Keratinocyte (primary cell): ENCODE measurements around the gene NLK. TPM values are rescaled to one million over a fixed set of nuclear protein-coding genes. Genes with fewer than 3 reads are reported as not detected.

Source experiments
- DNase-seq: peaks from one replicate; pipeline ENCODE4 v3.0.0-alpha.2; 2011; ENCODE audit warnings: low read depth, missing footprints, low spot score
- FAIRE-seq: peaks from 2 replicates; lab custom pipeline; 2011; peaks lifted over from hg19 to GRCh38; lab: Jason Lieb, UNC
- H2AFZ ChIP-seq: 2 replicates; pipeline ENCODE4 v1.6.0; 2012; ENCODE audit warnings: low read length, control low read depth, inconsistent platforms; ENCODE audit not compliant: control insufficient read depth
- H3K27ac ChIP-seq: 2 replicates; pipeline ENCODE4 v1.5.1; 2011; ENCODE audit warnings: low read length; ENCODE audit not compliant: control insufficient read depth, insufficient read depth
- H3K27me3 ChIP-seq: 3 replicates; pipeline ENCODE4 v1.6.0; 2011; ENCODE audit warnings: low read length; ENCODE audit not compliant: control insufficient read depth, insufficient read depth; ENCODE audit errors: extremely low read depth
- H3K36me3 ChIP-seq, 2 experiments: 2 replicates in 1 of 2; 3 replicates in 1 of 2; pipeline ENCODE4 v1.5.1; 2011; ENCODE audit warnings: low read length in 2 of 2, mild to moderate bottlenecking in 1 of 2; ENCODE audit not compliant: control insufficient read depth in 2 of 2, insufficient read depth in 2 of 2; ENCODE audit errors: extremely low read depth in 1 of 2
- H3K4me1 ChIP-seq: 3 replicates; pipeline ENCODE4 v1.5.1; 2011; ENCODE audit warnings: low read length; ENCODE audit not compliant: control insufficient read depth, insufficient read depth; ENCODE audit errors: extremely low read depth
- H3K4me2 ChIP-seq: 3 replicates; pipeline ENCODE4 v1.6.0; 2011; ENCODE audit warnings: low read depth, low read length; ENCODE audit not compliant: control insufficient read depth, insufficient read depth; ENCODE audit errors: extremely low read depth
- H3K4me3 ChIP-seq, 3 experiments: fragments of 200-600 bp in 1 of 3; sonication (generic) in 1 of 3; 2 replicates in 2 of 3; 3 replicates in 1 of 3; pipeline ENCODE4 v1.5.1; 2011 to 2016; ENCODE audit warnings: low read length in 3 of 3, mild to moderate bottlenecking in 3 of 3, control low read depth in 2 of 3, inconsistent platforms in 1 of 3, low read depth in 1 of 3, mixed read lengths in 1 of 3, mixed run types in 1 of 3, moderate library complexity in 1 of 3; ENCODE audit not compliant: control insufficient read depth in 2 of 3, insufficient read depth in 2 of 3; ENCODE audit errors: extremely low read depth in 1 of 3
- H3K79me2 ChIP-seq: 2 replicates; pipeline ENCODE4 v1.6.0; 2012; ENCODE audit warnings: low read length; ENCODE audit not compliant: control insufficient read depth, insufficient read depth
- H3K9ac ChIP-seq: 3 replicates; pipeline ENCODE4 v1.6.0; 2011; ENCODE audit warnings: low read length; ENCODE audit not compliant: control insufficient read depth, insufficient read depth; ENCODE audit errors: extremely low read depth
- H3K9me1 ChIP-seq: 3 replicates; pipeline ENCODE4 v1.6.0; 2011; ENCODE audit warnings: low read length; ENCODE audit not compliant: control insufficient read depth, insufficient read depth; ENCODE audit errors: extremely low read depth
- H3K9me3 ChIP-seq: 2 replicates; pipeline ENCODE4 v1.5.1; 2012; ENCODE audit warnings: low read depth, low read length; ENCODE audit not compliant: control insufficient read depth
- H4K20me1 ChIP-seq: 3 replicates; pipeline ENCODE4 v1.6.0; 2011; ENCODE audit warnings: low read length; ENCODE audit not compliant: control insufficient read depth, insufficient read depth; ENCODE audit errors: extremely low read depth
- EZH2 ChIP-seq: IDR thresholded peaks from one replicate; pipeline ENCODE4 v1.6.1; 2012; ENCODE audit warnings: inconsistent platforms, mild to moderate bottlenecking, low read length, moderate library complexity
- dilution Hi-C: fragments of 300-500 bp; cut with MboI; formaldehyde crosslinking; loops from one replicate; pipeline ENCODE4 v1.7.0; 2020; ENCODE audit warnings: low sequenced_read_pairs; ENCODE audit not compliant: extremely low pct_ligation_motif_present
- polyA plus RNA-seq, 5 experiments: library from polyadenylated mRNA; depleted of rRNA in 3 of 5; stranded (reverse) in 3 of 5; stranded (forward) in 1 of 5; unstranded in 1 of 5; fragments of >200 nt; gene quantifications; 1 replicate in 1 of 5; 2 replicates in 3 of 5; 3 replicates in 1 of 5; pipeline versions ENCODE4 v1.2.1 to v1.2.3, GENCODE V29; 2011 to 2012; ENCODE audit warnings: missing spikeins in 2 of 5, low read depth in 1 of 5, low replicate concordance in 1 of 5
- TF ChIP-seq, protein P1 (sequence below), 3 experiments: IDR thresholded peaks in 1 of 3; conservative IDR thresholded peaks in 1 of 3; optimal IDR thresholded peaks in 1 of 3; 2 replicates in 2 of 3; 3 replicates in 1 of 3; pipeline versions ENCODE3 to v1.5.1; 2011; ENCODE audit warnings: low read length in 3 of 3, mild to moderate bottlenecking in 3 of 3, moderate library complexity in 2 of 3, control low read depth in 1 of 3, inconsistent platforms in 1 of 3; ENCODE audit not compliant: insufficient read depth in 2 of 3; ENCODE audit errors: extremely low read depth in 1 of 3

NLK gene
- polyA plus RNA-seq, 1 donor (not counting 4 experiments of a cell fraction or from before 2014, with no cell fraction given), result 20.9 TPM

DNA sequence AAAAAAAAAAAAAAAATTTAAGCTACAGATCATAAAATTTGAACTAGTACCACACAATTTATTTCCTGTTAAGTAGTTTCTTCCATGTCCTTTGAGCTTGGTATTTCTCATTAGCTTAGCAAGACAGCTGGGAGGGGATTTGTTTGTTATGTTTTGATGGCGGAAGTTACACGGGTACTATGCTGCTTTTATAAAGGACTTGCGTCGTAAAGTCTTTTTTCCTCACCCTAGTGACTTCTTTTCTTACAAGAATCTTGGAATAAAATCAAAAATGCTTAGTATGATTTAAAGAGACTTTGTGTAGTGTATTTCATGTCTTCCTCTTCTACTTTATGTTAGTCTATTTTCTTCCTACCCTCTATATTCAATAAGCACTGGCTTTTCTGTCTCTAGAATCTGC lies 89.1 kb downstream of the NLK start:
- TF ChIP-seq, protein P1, sequence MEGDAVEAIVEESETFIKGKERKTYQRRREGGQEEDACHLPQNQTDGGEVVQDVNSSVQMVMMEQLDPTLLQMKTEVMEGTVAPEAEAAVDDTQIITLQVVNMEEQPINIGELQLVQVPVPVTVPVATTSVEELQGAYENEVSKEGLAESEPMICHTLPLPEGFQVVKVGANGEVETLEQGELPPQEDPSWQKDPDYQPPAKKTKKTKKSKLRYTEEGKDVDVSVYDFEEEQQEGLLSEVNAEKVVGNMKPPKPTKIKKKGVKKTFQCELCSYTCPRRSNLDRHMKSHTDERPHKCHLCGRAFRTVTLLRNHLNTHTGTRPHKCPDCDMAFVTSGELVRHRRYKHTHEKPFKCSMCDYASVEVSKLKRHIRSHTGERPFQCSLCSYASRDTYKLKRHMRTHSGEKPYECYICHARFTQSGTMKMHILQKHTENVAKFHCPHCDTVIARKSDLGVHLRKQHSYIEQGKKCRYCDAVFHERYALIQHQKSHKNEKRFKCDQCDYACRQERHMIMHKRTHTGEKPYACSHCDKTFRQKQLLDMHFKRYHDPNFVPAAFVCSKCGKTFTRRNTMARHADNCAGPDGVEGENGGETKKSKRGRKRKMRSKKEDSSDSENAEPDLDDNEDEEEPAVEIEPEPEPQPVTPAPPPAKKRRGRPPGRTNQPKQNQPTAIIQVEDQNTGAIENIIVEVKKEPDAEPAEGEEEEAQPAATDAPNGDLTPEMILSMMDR (optimal IDR thresholded peaks at IDR 0.05 in 1 of 3, IDR thresholded peaks at IDR 0.05 in 1 of 3, conservative IDR thresholded peaks at IDR 0.05 in 1 of 3; ENCODE audit: extremely low read depth in 1 of 3, insufficient read depth in 2 of 3, low read length in 3 of 3), result no peak
- TF ChIP-seq EZH2, result no peak
- dilution Hi-C loops, result no loop called here
- Histone ChIP-seq H3K4me3 (no peak overlapping the region), H3K27ac (no peak overlapping the region), H2AFZ (no peak overlapping the region), H3K4me1 (peaks cover 15% of the 10 kb centered on the region), H4K20me1 (no peaks in the 10 kb centered on the region), H3K9me1 (no peaks in the 10 kb centered on the region), H3K9me3 (no peaks in the 10 kb centered on the region), H3K27me3 (no peaks in the 10 kb centered on the region), H3K9ac (no peak overlapping the region), H3K36me3 (peaks cover 5 to 9% of the 10 kb centered on the region in 2 experiments), H3K79me2 (no peaks in the 10 kb centered on the region), H3K4me2 (no peak overlapping the region)
- DNase-seq (no peak), FAIRE-seq (no peak)

DNA sequence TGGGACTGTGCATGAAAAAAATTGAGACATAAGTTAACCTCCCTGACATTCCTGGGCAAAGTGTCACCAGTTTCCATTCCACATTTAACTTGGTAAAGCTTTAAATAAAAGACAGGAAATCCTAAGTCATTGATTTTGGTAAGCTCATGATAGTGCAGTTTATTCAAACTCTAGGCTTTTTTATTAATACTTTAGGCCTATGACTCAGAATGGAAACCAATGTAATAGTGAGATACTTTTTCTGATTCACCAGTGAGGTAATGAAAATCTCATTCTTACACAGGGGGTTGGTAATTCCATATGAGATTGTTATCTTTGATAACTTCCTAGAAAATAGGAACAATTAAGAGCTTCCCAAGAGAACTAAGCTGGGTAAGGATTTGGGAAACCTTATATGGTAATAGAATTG lies 91.1 kb downstream of the NLK start:
- H3K4me2 ChIP-seq, result no peak overlapping the region
- no peaks in the 10 kb centered on the region for H3K9me1 ChIP-seq
- TF ChIP-seq EZH2, result no peak
- TF ChIP-seq, protein P1 (optimal IDR thresholded peaks at IDR 0.05 in 1 of 3, IDR thresholded peaks at IDR 0.05 in 1 of 3, conservative IDR thresholded peaks at IDR 0.05 in 1 of 3; ENCODE audit: extremely low read depth in 1 of 3, insufficient read depth in 2 of 3, low read length in 3 of 3), result no peak
- H3K79me2 ChIP-seq, result no peaks in the 10 kb centered on the region
- no peak overlapping the region for H3K9ac ChIP-seq
- no peaks in the 10 kb centered on the region for H4K20me1 ChIP-seq
- H3K4me3 ChIP-seq, result no peak overlapping the region
- peak; percentile 40 for DNase-seq
- H3K36me3 ChIP-seq, result peaks cover 5 to 14% of the 10 kb centered on the region in 2 experiments
- no peaks in the 10 kb centered on the region for H3K27me3 ChIP-seq
- H2AFZ ChIP-seq, result no peak overlapping the region
- H3K27ac ChIP-seq, result peak overlapping the region; percentile 22
- H3K4me1 ChIP-seq, result peaks cover 15% of the 10 kb centered on the region
- dilution Hi-C loops, result no loop called here
- H3K9me3 ChIP-seq, result no peaks in the 10 kb centered on the region
- peak; percentile 57 for FAIRE-seq
